H9 (cell line): Measurements from ENCODE around the gene CDC42EP5. TPM values are rescaled to one million over a fixed set of nuclear protein-coding genes. Genes with fewer than 3 reads are reported as not detected.

Experiments used
- DNase-seq: peaks from one replicate; pipeline ENCODE4 v3.0.0-alpha.2; 2017
- H2AFZ ChIP-seq: one replicate; pipeline ENCODE4 v1.6.1; 2013; ENCODE audit warnings: mild to moderate bottlenecking, low read length, control low read depth, moderate library complexity
- H2AK5ac ChIP-seq: 2 replicates; pipeline ENCODE4 v1.6.1; 2013; ENCODE audit warnings: low read length, control low read depth, mixed read lengths; ENCODE audit not compliant: insufficient read length
- H2BK120ac ChIP-seq: one replicate; pipeline ENCODE4 v1.6.1; 2013; ENCODE audit warnings: low read depth, mild to moderate bottlenecking, low read length, control low read depth, inconsistent platforms; ENCODE audit not compliant: poor library complexity, severe bottlenecking
- H2BK12ac ChIP-seq: 2 replicates; pipeline ENCODE4 v1.6.1; 2013; ENCODE audit warnings: low read length, control low read depth, mixed read lengths, low read depth; ENCODE audit not compliant: insufficient read length
- H2BK15ac ChIP-seq: 2 replicates; pipeline ENCODE4 v1.6.1; 2013; ENCODE audit warnings: low read depth, low read length, control low read depth
- H2BK20ac ChIP-seq: one replicate; pipeline ENCODE4 v1.6.1; 2013; ENCODE audit warnings: low read depth, mild to moderate bottlenecking, low read length, control low read depth, inconsistent platforms; ENCODE audit not compliant: poor library complexity, severe bottlenecking
- H2BK5ac ChIP-seq: 2 replicates; pipeline ENCODE4 v1.6.1; 2013; ENCODE audit warnings: low read length, control low read depth, mixed read lengths; ENCODE audit not compliant: insufficient read length
- H3K14ac ChIP-seq: 2 replicates; pipeline ENCODE4 v1.6.1; 2013; ENCODE audit warnings: low read length, control low read depth; ENCODE audit not compliant: insufficient read depth
- H3K18ac ChIP-seq: 2 replicates; pipeline ENCODE4 v1.6.1; 2013; ENCODE audit warnings: low read depth, mild to moderate bottlenecking, mixed read lengths, low read length, control low read depth; ENCODE audit not compliant: insufficient read length
- H3K23ac ChIP-seq: 2 replicates; pipeline ENCODE4 v1.6.1; 2013; ENCODE audit warnings: low read length, control low read depth, mixed read lengths, low read depth; ENCODE audit not compliant: insufficient read length
- H3K23me2 ChIP-seq: 2 replicates; pipeline ENCODE4 v1.6.1; 2013; ENCODE audit warnings: low read depth, mild to moderate bottlenecking, mixed read lengths, low read length, control low read depth; ENCODE audit not compliant: insufficient read length, poor library complexity, severe bottlenecking
- H3K27ac ChIP-seq: 2 replicates; pipeline ENCODE4 v1.5.1; 2013; ENCODE audit warnings: low read length, control low read depth, mixed read lengths, low read depth; ENCODE audit not compliant: insufficient read length
- H3K27me3 ChIP-seq: 2 replicates; pipeline ENCODE4 v1.6.1; 2013; ENCODE audit warnings: low read length, control low read depth, inconsistent platforms; ENCODE audit not compliant: insufficient read depth
- H3K4ac ChIP-seq: 2 replicates; pipeline ENCODE4 v1.6.1; 2013; ENCODE audit warnings: low read depth, mild to moderate bottlenecking, control low read depth, inconsistent platforms, low read length, moderate library complexity
- H3K4me1 ChIP-seq: 2 replicates; pipeline ENCODE4 v1.6.1; 2013; ENCODE audit warnings: low read length, control low read depth, inconsistent platforms; ENCODE audit not compliant: insufficient read depth
- H3K4me2 ChIP-seq: 2 replicates; pipeline ENCODE4 v1.6.1; 2013; ENCODE audit warnings: low read length, control low read depth, mixed read lengths; ENCODE audit not compliant: insufficient read length, insufficient read depth
- H3K56ac ChIP-seq: 2 replicates; pipeline ENCODE4 v1.6.1; 2013; ENCODE audit warnings: low read depth, mild to moderate bottlenecking, mixed read lengths, low read length, control low read depth; ENCODE audit not compliant: insufficient read length
- H3K79me1 ChIP-seq: 2 replicates; pipeline ENCODE4 v1.6.1; 2013; ENCODE audit warnings: low read depth, mild to moderate bottlenecking, moderate library complexity, low read length, control low read depth, inconsistent platforms; ENCODE audit not compliant: insufficient read depth, poor library complexity, severe bottlenecking
- H3K79me2 ChIP-seq: 2 replicates; pipeline ENCODE4 v1.6.1; 2013; ENCODE audit warnings: low read length, control low read depth, inconsistent platforms; ENCODE audit not compliant: insufficient read depth
- H3K9ac ChIP-seq: 2 replicates; pipeline ENCODE4 v1.6.1; 2013; ENCODE audit warnings: low read length, control low read depth, mixed read lengths; ENCODE audit not compliant: insufficient read length; ENCODE audit errors: extremely low read depth
- H3K9me3 ChIP-seq: one replicate; pipeline ENCODE4 v1.6.1; 2013; ENCODE audit warnings: low read depth, low read length, inconsistent platforms; ENCODE audit not compliant: control insufficient read depth
- H3T11ph ChIP-seq: one replicate; pipeline ENCODE4 v1.6.1; 2013; ENCODE audit warnings: mild to moderate bottlenecking, low read length, control low read depth, inconsistent platforms
- H4K20me1 ChIP-seq: one replicate; pipeline ENCODE4 v1.6.1; 2013; ENCODE audit not compliant: control insufficient read depth, insufficient read length, insufficient read depth
- H4K5ac ChIP-seq: 2 replicates; pipeline ENCODE4 v1.6.1; 2013; ENCODE audit warnings: low read depth, mild to moderate bottlenecking, mixed read lengths, low read length, control low read depth; ENCODE audit not compliant: insufficient read length
- H4K8ac ChIP-seq: replicated peaks from 2 replicates; pipeline ENCODE4 v1.6.1; 2013; ENCODE audit warnings: low read length, control low read depth, mixed read lengths, low read depth; ENCODE audit not compliant: insufficient read length
- H4K91ac ChIP-seq: 2 replicates; pipeline ENCODE4 v1.6.1; 2013; ENCODE audit warnings: low read depth, mild to moderate bottlenecking, moderate library complexity, mixed read lengths, low read length, control low read depth; ENCODE audit not compliant: insufficient read length
- H3K27ac Mint-ChIP-seq, 3 experiments: 2 replicates in 2 of 3; 3 replicates in 1 of 3; pipeline ENCODE4 v1.8.0; 2020 to 2021; ENCODE audit warnings: mixed read lengths in 3 of 3, mild to moderate bottlenecking in 1 of 3, moderate library complexity in 1 of 3
- H3K27me3 Mint-ChIP-seq: 2 replicates; pipeline ENCODE4 v1.8.0; 2021; ENCODE audit warnings: low read depth, mild to moderate bottlenecking, moderate library complexity, mixed read lengths
- H3K36me3 Mint-ChIP-seq, 3 experiments: 2 replicates in 2 of 3; 3 replicates in 1 of 3; pipeline ENCODE4 v1.8.0; 2020 to 2021; ENCODE audit warnings: low read depth in 3 of 3, mixed read lengths in 3 of 3; ENCODE audit not compliant: insufficient read depth in 1 of 3
- H3K4me1 Mint-ChIP-seq, 2 experiments: 2 replicates each; pipeline ENCODE4 v1.8.0; 2020; ENCODE audit warnings: mixed read lengths in 2 of 2
- H3K4me3 Mint-ChIP-seq, 2 experiments: 2 replicates in 1 of 2; 3 replicates in 1 of 2; pipeline ENCODE4 v1.8.0; 2020 to 2021; ENCODE audit warnings: mild to moderate bottlenecking in 2 of 2, mixed read lengths in 2 of 2, moderate library complexity in 1 of 2
- H3K9me3 Mint-ChIP-seq, 2 experiments: 2 replicates in 1 of 2; 3 replicates in 1 of 2; pipeline ENCODE4 v1.8.0; 2020; ENCODE audit warnings: mild to moderate bottlenecking in 2 of 2, mixed read lengths in 2 of 2, moderate library complexity in 1 of 2
- WGBS: extraction: QIAGEN DNeasy Blood & Tissue Kit; methylation state at CpG from one replicate; pipeline ENCODE4 v1.1.7; 2013; ENCODE audit warnings: missing lambda C conversion rate, low lambda C conversion rate, mixed read lengths; ENCODE audit not compliant: insufficient read length; ENCODE audit errors: extremely low coverage; 5-methylcytosine and 5-hydroxymethylcytosine counted together
- total RNA-seq: library from RNA; stranded (reverse); gene quantifications from 2 replicates; pipeline ENCODE4 v1.2.1, GENCODE V29; 2021
- TF ChIP-seq, protein P1 (sequence below): fragments of 200-600 bp; sonication (generic); conservative IDR thresholded peaks from 3 replicates; pipeline ENCODE4 v1.8.0; 2021; ENCODE audit warnings: antibody characterized with exemption, mild to moderate bottlenecking

CDC42EP5 gene
- total RNA-seq, 1 experiment from 2014 or later = 1.6 TPM

DNA sequence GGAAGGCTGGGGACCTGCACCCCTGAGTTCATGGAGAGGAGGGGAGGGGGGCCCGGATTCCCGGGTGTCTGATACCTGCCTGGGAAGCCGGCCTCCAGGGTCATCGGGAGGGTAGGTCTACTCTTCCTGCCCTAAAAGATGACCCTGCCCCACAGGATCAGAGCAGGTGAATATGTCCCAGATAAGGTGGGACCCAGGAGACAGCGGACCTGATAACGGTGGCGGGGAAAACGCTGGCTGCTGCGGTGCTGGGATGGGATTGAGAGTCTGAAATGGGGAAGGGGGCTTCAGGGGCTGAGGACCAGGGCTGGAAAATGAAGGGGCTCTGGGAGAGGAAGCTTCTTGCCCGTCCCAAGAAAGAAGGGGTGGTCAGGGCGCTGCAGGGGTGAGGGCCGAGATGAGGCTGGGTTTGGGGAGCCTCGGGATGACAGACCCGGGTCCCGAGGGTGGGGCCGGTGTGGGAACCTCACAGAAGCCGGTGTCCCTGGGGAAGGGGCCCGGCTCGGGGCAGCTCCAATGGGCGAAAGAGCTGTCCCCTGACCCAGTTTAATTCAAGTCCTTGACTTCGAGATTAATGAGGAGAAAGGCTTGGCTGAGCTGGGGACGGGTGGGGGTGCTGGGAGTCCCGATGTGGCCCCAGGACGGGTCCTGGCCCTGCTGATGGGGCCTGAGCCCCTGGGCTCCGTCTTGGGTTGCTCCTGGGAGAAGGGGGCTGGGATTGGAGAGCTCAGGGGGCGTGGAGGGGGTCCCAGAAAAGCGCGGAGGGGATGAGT, 57.0 kb downstream of the CDC42EP5 start:
- Histone ChIP-seq H3K27ac (no peak overlapping the region), H3K4me1 (peaks cover 5% of the 10 kb centered on the region; the same call in 1 of the 2 replicates), H2BK5ac (no peak overlapping the region), H4K8ac (no peak overlapping the region), H3K23ac (no peak overlapping the region), H3K4ac (no peak overlapping the region), H3K23me2 (peaks cover 15% of the 10 kb centered on the region), H4K91ac (no peak overlapping the region), H3K79me2 (no peaks in the 10 kb centered on the region), H2BK15ac (no peak overlapping the region), H2BK20ac (no peak overlapping the region), H3K9ac (no peak overlapping the region), H3K79me1 (no peaks in the 10 kb centered on the region), H3T11ph (no peak overlapping the region), H2BK12ac (no peak overlapping the region), H2AK5ac (no peak overlapping the region), H3K27me3 (peaks cover 12% of the 10 kb centered on the region; the same call in 1 of the 2 replicates), H3K4me2 (peak overlapping the region; percentile 67), H3K56ac (no peak overlapping the region), H4K20me1 (no peaks in the 10 kb centered on the region), H4K5ac (no peak overlapping the region), H3K14ac (no peak overlapping the region), H2BK120ac (no peak overlapping the region), H3K9me3 (no peaks in the 10 kb centered on the region), H2AFZ (no peak overlapping the region), H3K18ac (no peak overlapping the region)
- TF ChIP-seq, protein P1, sequence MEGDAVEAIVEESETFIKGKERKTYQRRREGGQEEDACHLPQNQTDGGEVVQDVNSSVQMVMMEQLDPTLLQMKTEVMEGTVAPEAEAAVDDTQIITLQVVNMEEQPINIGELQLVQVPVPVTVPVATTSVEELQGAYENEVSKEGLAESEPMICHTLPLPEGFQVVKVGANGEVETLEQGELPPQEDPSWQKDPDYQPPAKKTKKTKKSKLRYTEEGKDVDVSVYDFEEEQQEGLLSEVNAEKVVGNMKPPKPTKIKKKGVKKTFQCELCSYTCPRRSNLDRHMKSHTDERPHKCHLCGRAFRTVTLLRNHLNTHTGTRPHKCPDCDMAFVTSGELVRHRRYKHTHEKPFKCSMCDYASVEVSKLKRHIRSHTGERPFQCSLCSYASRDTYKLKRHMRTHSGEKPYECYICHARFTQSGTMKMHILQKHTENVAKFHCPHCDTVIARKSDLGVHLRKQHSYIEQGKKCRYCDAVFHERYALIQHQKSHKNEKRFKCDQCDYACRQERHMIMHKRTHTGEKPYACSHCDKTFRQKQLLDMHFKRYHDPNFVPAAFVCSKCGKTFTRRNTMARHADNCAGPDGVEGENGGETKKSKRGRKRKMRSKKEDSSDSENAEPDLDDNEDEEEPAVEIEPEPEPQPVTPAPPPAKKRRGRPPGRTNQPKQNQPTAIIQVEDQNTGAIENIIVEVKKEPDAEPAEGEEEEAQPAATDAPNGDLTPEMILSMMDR = no peak
- Mint-ChIP-seq H3K4me3 (peak overlapping the region; percentile 78 to 91), H3K27me3 (peaks cover 54% of the 10 kb centered on the region), H3K36me3 (peaks cover 12 to 25% (median 14%) of the 10 kb centered on the region in 3 experiments), H3K9me3 (peaks cover 15 to 24% of the 10 kb centered on the region in 2 experiments), H3K4me1 (peaks cover 27 to 31% of the 10 kb centered on the region in 2 experiments), H3K27ac (peak overlapping the region in 1 of 3 experiments; percentile 66; a peak in 2 of 7 replicates)
- DNase-seq = no peak
- WGBS = no CpG with 5 or more reads among the region's 28 CpGs
